Left renal pelvis (tissue), 4 donors: ENCODE measurements around the gene CENPP. TPM values are rescaled to one million over a fixed set of nuclear protein-coding genes. Genes with fewer than 3 reads are reported as not detected.

Experiments used
- DNase-seq, 4 donors: peaks; one replicate each; pipeline ENCODE4 v3.0.0-alpha.2; 2013; ENCODE audit warnings: low read depth in 4 of 4, low spot score in 3 of 4
- polyA plus RNA-seq, 4 donors: library from polyadenylated mRNA; unstranded; fragments of 120-200 nt; gene quantifications; one replicate each; pipeline ENCODE4 v1.2.1, GENCODE V29; 2013; ENCODE audit not compliant: insufficient read length in 4 of 4

Gene CENPP
- polyA plus RNA-seq, 4 donors: 6.5 to 8.9 (median 7.4) TPM

DNA sequence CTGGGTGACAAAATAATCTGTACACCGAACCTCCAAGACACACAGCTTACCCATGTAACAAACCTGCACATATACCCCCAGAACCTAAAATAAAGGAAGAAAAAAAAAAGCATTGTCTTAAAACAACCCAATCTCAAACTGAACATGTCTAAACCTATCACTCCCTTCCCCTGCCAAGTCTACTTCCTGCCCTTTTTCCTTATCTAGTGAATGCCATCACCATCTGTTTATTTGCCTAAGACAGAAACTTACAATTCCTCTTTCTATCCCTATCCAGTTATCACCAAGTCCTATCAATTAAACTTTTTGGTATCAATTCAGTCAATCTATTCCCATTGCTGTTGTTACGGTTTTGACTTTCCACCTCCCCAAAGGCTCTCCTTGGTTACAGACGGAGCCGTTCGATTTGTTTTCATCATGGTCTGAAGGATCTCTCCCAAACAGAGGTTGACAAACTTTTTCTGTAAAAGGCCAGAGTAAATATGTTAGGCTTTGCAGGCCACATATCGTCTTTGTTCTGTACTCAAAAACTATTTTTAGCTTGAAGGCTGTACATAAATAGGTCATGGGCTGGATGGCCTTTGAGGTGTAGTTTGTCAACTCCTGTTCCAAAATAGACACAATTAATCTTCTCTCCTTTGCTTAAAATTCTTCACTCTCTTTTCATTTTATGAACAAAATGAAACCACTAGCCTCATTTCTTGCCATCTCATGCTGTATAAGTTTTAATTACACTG, 12.7 kb upstream of the CENPP start:
- DNase-seq: no peak

DNA sequence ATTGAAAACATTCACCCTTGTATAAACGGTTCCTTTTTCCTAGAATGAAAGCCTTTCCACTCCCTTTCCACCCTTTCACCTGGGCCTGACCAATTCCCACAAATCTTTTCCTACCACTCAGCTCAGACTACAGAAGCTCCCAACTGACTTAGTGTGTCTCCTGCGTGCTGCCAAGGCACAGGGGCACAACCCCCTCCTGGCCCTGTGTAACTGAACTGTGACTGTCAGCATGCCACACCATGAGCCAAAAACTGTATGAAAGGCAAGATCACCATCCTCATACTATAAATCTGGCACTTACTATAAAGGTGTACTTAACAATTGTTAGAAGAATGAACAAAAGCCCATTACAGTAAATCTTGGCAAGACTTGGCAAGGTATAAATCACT, 12.1 kb upstream of the CENPP start:
- no peak for DNase-seq

GRCh38 chr9:92315456-92315855, 10.3 kb upstream of the CENPP start:
- no peak for DNase-seq

GRCh38 chr9:92324431-92324830, 1.3 kb upstream of the CENPP start:
- no peak for DNase-seq

DNA sequence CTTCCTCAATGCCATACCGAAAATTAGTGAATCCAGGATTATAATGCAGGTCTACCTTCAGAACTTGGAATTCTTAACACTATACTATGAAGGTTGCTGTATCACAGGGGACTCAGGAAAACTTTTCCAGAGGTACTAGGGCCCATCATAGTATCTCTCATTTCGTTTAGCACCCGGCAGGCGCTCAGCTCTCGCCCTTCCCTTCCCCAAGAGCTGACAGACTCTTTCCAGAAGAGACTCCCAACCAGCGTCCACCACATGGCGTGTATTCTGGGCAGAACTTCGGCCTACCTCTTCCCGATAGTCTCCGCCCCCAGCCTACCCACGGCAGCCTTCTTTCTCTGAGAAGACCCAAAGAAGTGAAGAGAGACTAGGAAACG, 874 bp upstream of the CENPP start:
- no peak for DNase-seq

- DNase-seq: no peak
Observed at GRCh38 chr9:92325991-92326500, 293 bp downstream of the CENPP start.

DNA sequence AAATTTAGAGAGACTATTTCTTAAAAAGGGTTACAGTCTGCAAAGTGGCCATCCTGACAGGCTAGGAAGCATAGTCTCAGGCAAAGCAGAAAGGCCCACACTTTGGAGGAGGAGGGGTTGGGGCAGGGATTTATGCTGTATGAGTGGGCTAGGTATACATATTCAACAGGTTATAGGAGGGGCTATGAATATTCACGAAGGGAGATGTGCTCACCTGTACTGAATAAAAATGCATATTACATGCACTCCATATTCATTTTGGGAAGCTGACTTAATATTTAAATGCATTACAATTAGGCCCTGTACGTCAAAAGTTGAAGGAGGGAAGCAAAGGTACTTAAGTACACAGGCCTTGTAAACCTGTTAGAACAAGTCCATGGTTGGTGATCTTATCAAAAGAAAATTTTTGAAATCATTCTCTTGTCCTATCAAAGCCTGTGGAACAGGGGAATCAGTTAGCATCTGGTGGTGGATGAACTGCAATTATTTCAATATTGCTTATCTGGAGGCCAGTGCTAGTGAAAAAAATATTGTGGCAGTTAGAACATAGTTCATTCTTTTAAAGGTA, 1.6 kb downstream of the CENPP start:
- DNase-seq: no peak

- no peak for DNase-seq
Observed at GRCh38 chr9:92328225-92328624, 2.5 kb downstream of the CENPP start.

DNA sequence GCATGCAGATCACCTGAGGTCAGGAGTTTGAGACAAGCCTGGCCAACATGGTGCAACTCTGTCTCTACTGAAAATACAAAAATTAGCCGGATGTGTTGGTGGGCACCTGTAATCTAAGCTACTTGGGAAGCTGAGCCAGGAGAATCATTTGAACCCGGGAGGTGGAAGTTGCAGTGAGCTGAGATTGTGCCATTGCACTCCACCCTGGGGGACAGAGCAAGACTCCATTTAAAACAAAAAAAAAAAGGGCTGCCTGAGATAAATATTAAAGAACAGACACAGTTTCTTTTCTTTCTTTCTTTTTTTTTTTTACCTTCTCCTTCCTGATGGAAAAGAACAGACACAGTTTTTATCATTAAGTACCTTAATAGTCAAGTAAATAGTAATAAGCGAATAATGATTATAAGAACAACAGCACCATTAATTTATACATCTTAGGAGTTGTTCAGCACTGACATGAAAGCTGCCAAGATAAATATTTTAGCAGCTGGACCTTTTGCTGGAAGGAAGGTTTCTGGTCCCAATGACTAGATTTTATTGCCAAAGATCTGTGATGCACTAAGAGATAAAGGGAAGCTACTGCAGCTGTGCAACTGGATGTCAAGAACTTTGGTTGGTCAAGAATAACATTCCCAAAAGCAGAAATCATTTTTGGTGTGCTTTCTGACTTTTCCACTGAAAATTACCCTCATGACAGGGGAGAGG, 7.0 kb downstream of the CENPP start:
- DNase-seq: peak in 3 of 4 donors; percentile 21 to 32 (median 28)

GRCh38 chr9:92333282-92333634, 7.5 kb downstream of the CENPP start:
- no peak for DNase-seq

DNA sequence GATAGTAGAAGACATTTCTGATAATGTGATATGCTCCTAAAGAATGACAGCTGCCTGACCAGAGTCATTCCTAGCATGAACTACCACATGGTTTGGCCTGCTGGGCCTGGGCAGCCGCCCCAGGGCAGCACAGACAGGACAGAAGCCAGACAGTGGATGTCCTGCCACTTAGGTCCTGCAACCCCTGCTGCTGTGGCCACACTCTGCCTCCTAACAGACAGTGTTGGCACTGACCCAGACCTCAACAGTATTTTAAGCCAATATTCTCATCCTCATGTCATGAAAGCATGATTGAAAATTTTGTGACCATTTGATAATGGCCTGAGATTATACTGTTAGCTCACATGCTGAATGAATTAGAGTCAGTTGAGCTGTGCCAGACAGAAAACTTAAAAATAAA, 15.8 kb downstream of the CENPP start:
- DNase-seq: no peak

- no peak for DNase-seq
Observed at GRCh38 chr9:92342825-92343488, 17.2 kb downstream of the CENPP start.

DNA sequence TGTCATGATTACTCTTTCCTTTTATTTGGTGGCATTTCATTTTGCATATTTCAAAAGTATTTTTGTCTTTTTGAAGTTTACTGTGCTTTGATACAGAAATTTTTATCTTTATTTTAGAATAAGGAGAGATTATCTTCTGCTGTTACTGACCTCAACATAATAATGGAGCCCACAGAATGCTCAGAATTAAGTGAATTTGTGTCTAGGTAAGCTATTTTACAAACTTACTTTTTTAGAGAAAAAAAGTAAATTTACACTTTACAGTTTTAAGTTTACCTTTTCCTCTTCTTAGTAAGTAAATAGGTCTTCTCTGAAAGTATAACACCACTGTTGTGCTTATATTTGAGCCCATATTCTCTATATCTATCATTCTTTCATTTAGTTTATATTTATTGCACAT, 19.8 kb downstream of the CENPP start:
- no peak for DNase-seq

DNA sequence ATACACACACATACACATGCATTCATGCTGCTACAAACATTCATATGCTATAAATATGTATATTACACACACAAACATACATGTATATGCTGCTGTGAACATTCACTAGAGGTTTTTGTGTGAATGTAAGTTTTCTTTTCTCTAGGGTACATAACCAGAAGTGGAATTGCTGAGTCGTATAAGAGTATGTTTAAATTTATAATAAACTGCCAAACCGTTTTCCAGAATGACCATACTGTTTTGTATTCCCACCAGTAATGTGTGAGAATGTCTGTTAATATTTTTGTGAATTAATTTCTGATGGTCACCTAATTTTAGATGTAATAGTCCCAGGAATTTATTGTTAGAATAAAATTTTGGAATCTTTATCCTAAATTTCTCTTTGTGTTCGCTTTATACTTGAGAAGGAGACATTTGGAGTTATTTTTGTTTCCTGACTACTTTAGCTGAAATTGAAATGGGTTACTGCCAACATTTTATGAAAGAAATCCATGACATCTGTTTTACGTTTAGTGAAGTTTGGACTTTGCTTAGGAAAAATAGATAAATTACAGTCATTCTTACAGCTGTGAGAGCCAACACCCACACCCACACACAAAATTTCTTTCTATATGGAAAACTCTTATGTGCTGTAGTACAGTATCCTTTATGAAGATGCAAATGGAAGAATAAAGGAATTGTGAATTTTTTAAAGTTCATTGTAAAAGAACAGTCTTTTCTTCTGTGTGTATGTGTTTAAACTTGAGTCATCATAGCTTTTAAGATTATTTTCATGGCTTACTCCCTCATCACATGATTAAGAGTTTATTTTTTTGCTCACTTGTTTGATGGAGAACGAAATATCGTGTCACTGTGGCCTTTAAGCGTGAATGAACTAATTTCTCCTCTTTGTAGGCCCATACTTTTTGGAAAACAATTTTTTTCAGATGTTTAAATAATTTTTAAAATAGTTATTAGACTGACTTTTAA, 24.3 kb downstream of the CENPP start:
- peak in 1 of 4 donors; percentile 27 for DNase-seq

- no peak for DNase-seq
Observed at GRCh38 chr9:92350740-92351133, 25.0 kb downstream of the CENPP start.

DNA sequence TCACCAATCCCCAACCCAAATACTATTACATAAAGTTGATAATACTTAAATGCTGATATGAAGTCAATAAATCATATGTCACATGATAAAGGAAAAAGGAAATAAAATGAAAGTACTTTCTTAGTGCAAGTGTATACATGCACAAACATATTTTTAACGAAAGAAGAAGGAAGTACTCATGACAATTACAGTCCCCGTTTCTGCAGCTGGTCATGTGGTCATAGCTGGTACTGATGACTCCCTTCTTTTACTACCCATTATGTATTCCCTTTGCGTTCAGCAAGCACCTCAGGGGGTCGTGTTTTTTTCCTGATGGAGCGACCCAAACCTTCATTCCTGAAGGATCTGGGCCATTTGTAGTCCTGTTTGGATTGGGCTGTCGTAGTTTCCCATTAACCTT, 27.3 kb downstream of the CENPP start:
- DNase-seq: no peak

GRCh38 chr9:92359394-92359995, 33.7 kb downstream of the CENPP start:
- no peak for DNase-seq

DNA sequence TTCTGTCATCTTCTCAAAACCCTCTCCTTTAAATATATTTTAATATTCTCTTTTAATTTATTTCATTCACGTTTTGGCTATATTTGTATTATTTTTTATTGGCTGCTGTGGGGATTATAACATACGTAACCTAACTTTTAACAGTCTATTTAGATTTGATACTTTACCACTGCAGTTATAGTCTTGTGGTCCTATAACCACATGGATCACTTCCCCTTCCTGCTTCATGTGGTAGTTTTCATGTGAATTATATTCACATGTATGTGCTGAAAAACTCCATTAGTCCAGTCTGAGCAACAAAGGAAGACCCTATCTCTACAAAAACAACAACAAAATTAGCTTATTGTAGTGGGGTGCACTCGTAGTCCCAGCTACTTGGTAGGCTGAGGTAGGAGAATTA, 34.3 kb downstream of the CENPP start:
- no peak for DNase-seq

DNA sequence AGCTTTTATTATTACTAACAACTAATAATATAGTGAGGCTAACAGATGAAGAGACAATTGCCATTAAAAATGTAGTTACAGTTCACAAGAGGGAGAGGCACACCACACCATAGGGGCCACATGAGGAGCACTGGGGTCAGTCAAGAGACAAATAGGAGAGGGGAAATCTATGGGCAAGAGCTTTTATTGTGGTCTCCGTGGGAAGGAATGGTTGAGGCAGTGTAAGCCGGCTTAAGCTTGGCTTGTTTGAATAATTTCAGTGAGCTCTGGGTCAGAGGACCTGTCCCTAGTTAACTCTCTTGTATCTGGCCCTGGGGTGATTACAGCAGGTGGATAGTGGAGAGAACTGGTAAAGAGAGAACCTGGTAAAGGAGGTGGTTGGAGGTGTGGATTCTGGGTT, 43.3 kb downstream of the CENPP start:
- DNase-seq: no peak

DNA sequence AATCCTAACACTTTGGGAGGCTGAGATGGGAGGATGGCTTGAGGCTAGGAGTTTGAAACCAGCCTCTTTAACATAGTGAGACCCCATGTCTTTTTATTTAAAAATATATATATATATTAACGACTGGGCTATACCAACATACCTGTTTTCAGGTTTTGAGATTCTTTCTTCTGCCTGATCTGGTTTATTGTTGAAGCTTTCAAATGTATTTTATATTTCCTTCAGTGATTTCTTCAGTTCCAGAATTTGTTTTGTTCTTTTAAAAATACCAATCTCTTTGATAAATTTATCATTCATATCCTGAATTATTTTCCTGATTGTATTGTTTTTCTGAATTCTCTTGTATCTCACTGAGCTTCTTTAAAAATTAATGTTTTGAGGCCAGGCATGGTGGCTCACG, 47.4 kb downstream of the CENPP start:
- DNase-seq: no peak
